Measurements from ENCODE around the gene ENO2. TPM values are rescaled to one million over a fixed set of nuclear protein-coding genes. Genes with fewer than 3 reads are reported as not detected.

The ENO2 gene
- total RNA-seq, 4 donors from 2014 or later: 5.0 to 8.0 (median 5.5) TPM

GRCh38 chr12:6947615-6948014 is 33.2 kb downstream of the ENO2 start:
- no peak for DNase-seq

GRCh38 chr12:6948873-6949594 is 34.7 kb downstream of the ENO2 start:
- 65 to 77% methylated on average over 15 of the region's 15 CpGs for WGBS, 2 donors
- H3K4me3 ChIP-seq: peak overlapping the region in 1 of 4 donors; percentile 29
- H3K4me1 ChIP-seq: peaks cover 15 to 66% (median 30%) of the 10 kb centered on the region in 3 donors
- TF ChIP-seq CTCF (IDR thresholded peaks at IDR 0.05) (no peak), POLR2A (IDR thresholded peaks at IDR 0.05) (no peak)
- no peaks in the 10 kb centered on the region for H3K27me3 ChIP-seq
- peaks cover 0 to 14% (median 0%) of the 10 kb centered on the region in 3 donors for H3K36me3 ChIP-seq
- H3K9me3 ChIP-seq: no peaks in the 10 kb centered on the region
- peak overlapping the region in 3 of 4 donors; percentile 51 to 76 (median 62) for H3K27ac ChIP-seq
- intact Hi-C loops (cut with DNase I): no loop called here
- DNase-seq: no peak

More at GRCh38 chr12:6947615-6948014, 33.2 kb downstream of the ENO2 start:
- peaks cover 0 to 14% (median 0%) of the 10 kb centered on the region in 3 donors for H3K36me3 ChIP-seq
- no peaks in the 10 kb centered on the region for H3K9me3 ChIP-seq
- H3K4me3 ChIP-seq: no peak overlapping the region
- peaks cover 25 to 74% (median 37%) of the 10 kb centered on the region in 3 donors for H3K4me1 ChIP-seq
- intact Hi-C loops (cut with DNase I): no loop called here
- 80 to 82% methylated on average over 8 of the region's 8 CpGs for WGBS, 2 donors
- H3K27ac ChIP-seq: no peak overlapping the region
- no peaks in the 10 kb centered on the region for H3K27me3 ChIP-seq
- no peak for TF ChIP-seq POLR2A (IDR thresholded peaks at IDR 0.05)
- TF ChIP-seq CTCF (IDR thresholded peaks at IDR 0.05): no peak

GRCh38 chr12:6950401-6950801 is 36.0 kb downstream of the ENO2 start:
- no peaks in the 10 kb centered on the region for H3K9me3 ChIP-seq
- peak overlapping the region; percentile 34 to 88 (median 76) for H3K27ac ChIP-seq
- intact Hi-C loops (cut with DNase I): no loop called here
- peaks cover 15 to 66% (median 24%) of the 10 kb centered on the region in 3 donors for H3K4me1 ChIP-seq
- no peaks in the 10 kb centered on the region for H3K27me3 ChIP-seq
- TF ChIP-seq CTCF (IDR thresholded peaks at IDR 0.05) (peak in 3 of 6 experiments; percentile 6 to 20 (median 14)), POLR2A (IDR thresholded peaks at IDR 0.05) (no peak)
- peaks cover 0 to 19% (median 0%) of the 10 kb centered on the region in 3 donors for H3K36me3 ChIP-seq
- 40% methylated on average over 1 of the region's 1 CpG; no CpG with 5 or more reads in 1 of the 2 donors for WGBS, 2 donors
- H3K4me3 ChIP-seq: peak overlapping the region in 1 of 4 donors; percentile 61
- DNase-seq: no peak

GRCh38 chr12:6950811-6951540 is 36.6 kb downstream of the ENO2 start, which contains the start of gene PTPN6:
PTPN6 (plus strand) TSS chr12:6951356; CDS start chr12:6951513, 157 bp downstream.
- TF ChIP-seq CTCF (IDR thresholded peaks at IDR 0.05) (no peak), POLR2A (IDR thresholded peaks at IDR 0.05) (peak in 2 of 4 donors; percentile 47 to 50)
- Histone ChIP-seq H3K4me3 (peak within 1 kb of the TSS; percentile 19 to 61 (median 42)), H3K36me3 (peaks cover 0 to 19% (median 0%) of the 10 kb centered on the region in 3 donors), H3K9me3 (no peaks in the 10 kb centered on the region), H3K27me3 (no peaks in the 10 kb centered on the region), H3K4me1 (peaks cover 9 to 66% (median 19%) of the 10 kb centered on the region in 3 donors), H3K27ac (peak within 1 kb of the TSS; percentile 61 to 88 (median 76))
- no peak for DNase-seq
- 79 to 81% methylated on average over 9 to 10 of the region's 25 CpGs for WGBS, 2 donors
- intact Hi-C loops (cut with DNase I): no loop called here

Measured in esophagus squamous epithelium (tissue), 5 donors.